Measurements from ENCODE around the gene C1QTNF8.

The C1QTNF8 gene

GRCh38 chr16:1079786-1080525 is 16.1 kb downstream of the C1QTNF8 start:
- DNase-seq (ENCODE audit: low read depth in 2 of 3, low spot score in 1 of 3): no peak

DNA sequence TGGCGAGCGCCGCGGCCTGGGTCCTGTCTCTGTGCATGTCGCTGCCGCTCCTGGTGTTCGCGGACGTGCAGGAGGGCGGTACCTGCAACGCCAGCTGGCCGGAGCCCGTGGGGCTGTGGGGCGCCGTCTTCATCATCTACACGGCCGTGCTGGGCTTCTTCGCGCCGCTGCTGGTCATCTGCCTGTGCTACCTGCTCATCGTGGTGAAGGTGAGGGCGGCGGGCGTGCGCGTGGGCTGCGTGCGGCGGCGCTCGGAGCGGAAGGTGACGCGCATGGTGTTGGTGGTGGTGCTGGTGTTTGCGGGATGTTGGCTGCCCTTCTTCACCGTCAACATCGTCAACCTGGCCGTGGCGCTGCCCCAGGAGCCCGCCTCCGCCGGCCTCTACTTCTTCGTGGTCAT is 16.7 kb downstream of the C1QTNF8 start:
- DNase-seq (ENCODE audit: low read depth in 2 of 3, low spot score in 1 of 3): no peak

GRCh38 chr16:1078579-1079021 is 17.4 kb downstream of the C1QTNF8 start:
- no peak for DNase-seq (ENCODE audit: low read depth in 2 of 3, low spot score in 1 of 3)

DNA sequence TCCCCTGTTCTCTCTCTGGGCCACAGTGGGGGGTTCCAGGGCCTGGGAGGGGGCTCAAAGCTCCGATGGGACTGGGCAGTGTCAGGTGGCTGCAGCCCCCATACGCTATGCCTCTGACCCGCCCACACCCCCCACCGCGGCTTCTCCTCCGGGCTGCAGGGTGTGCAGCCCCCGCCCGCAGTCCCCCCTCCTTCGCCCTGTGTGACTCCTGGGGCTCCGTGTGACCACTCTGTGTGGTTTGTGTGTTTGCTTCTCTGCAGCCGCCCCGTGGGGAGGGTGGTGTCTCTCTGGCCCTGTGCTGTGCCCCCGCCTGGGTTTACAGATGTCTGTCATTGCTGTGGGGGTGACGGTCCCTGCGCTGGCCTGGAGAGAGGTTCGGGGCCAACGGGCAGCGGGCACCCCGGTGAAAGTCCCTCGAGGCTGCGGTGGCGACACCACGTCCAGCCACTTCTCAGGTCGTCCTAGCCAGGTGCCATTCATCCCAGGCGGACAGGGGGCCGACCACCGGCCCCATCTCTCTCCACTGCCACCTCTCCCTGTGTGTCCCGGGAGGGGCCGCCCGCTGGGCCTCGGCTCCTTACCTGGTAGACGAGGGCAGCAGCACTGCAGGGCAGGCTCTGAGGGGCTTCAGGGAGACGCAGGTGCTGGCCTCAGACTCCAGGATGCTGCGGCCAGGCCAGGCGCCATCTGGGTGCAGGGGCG is 18.0 kb downstream of the C1QTNF8 start:
- no peak for DNase-seq (ENCODE audit: low read depth in 2 of 3, low spot score in 1 of 3)

GRCh38 chr16:1076801-1077576 is 19.1 kb downstream of the C1QTNF8 start:
- no peak for DNase-seq (ENCODE audit: low read depth in 2 of 3, low spot score in 1 of 3)

GRCh38 chr16:1075546-1075945 is 20.5 kb downstream of the C1QTNF8 start:
- no peak for DNase-seq (ENCODE audit: low read depth in 2 of 3, low spot score in 1 of 3)

DNA sequence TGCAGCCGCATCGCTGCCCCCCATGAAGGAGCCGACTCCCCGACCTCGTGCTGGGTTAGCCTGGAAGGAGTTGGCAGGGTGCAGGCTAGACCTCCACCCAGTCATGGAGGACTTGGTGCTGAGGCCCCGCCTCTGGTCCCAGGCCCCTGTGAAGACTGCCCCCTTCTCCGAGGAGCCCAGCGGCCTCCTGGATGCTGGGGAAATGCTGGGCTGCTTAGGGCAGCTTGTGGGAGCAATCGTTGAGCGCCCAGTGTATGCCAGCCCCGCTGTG is 21.7 kb downstream of the C1QTNF8 start:
- no peak for DNase-seq (ENCODE audit: low read depth in 2 of 3, low spot score in 1 of 3)

- DNase-seq (ENCODE audit: low read depth in 2 of 3, low spot score in 1 of 3): no peak
Observed at GRCh38 chr16:1073566-1074378, 22.3 kb downstream of the C1QTNF8 start.

DNA sequence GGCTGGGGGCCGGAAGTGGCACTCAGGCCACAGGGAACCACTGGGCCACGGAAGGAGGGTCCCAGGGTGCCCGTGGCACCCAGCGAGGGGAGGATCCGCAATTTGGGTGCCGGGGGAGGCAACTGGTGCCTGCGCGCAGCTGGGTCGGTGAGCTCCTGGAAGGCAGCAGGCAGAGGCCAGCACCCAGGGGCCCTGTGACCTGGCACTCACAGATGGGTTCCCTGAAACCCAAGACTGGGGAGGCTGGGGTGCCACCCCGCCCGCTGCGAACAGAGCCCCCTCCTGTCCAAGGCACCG is 22.8 kb downstream of the C1QTNF8 start:
- DNase-seq (ENCODE audit: low read depth in 2 of 3, low spot score in 1 of 3): no peak

DNA sequence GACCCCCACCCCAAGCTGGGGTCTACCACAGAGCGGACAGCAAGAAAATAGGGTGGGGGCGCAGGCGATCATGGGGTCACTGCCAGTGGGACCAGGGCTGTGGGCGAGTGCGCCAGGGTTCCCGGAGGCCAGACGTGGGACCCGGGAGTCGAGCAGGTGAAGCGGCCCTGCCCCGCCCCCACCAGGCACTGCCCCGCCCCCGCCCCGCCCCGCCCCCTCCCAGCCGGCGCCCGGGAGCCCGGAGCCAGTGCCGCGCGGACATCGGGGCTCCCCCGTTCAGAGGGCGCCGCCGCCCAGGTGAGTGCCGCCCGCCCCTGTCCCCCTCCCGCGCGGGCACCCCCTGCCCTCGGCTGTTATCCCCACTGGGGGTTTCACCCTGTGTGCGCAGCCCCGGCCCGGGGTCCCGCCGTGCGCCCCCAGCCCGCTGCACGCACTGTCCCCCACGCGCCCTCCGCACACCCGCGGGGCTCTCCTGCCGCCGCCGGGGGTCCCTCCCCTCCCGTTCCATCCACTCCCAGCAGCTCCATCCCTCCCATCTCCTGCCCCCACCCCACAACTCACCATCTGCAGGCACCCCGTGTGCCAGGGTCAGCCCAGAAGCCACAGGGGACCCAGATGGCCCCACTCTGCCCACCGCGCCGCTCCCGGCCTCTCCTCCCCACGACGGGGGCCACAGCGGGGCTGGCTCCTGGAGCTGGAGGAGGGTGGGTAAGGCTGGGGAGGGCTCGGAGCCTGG is 23.4 kb downstream of the C1QTNF8 start, which contains the start of gene SSTR5:
Gene SSTR5 (plus strand): TSS at position 222 of the 736 bp plus-strand sequence. CDS start 6,122 bp downstream, outside the sequence.
- DNase-seq (ENCODE audit: low read depth in 2 of 3, low spot score in 1 of 3): no peak

DNA sequence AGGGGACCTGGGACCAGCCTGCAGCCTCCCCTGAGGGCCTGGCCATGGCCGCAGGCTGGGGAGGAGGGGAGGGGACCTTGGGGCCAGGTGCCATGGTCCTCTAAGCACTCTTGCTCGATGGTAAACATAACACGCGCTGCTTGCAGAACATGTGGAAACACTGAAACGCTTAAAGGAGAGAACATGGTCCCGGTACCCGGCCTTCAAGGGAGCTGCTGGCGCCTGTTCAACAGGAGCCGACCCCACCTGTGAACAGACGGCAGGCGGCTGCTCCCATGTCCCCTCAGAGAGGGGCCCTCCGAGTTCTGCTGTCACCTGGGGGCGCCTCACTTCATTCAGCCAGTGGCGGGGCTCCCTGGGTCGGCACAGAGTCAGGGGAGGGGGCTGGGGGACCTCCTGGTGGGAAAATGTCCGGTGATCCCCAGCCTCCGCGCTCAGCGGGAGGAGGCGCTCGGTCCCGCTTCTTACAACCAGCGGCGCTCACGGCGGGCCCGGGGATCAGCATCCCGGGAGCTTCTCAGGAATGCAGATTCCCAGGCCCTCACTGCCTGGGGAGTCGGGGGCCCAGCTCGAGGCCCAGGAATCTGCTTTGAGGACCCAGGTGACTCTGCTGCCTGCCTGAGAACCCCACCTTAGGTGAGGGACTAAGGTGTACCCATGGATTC is 24.4 kb downstream of the C1QTNF8 start:
- DNase-seq (ENCODE audit: low read depth in 2 of 3, low spot score in 1 of 3): no peak

DNA sequence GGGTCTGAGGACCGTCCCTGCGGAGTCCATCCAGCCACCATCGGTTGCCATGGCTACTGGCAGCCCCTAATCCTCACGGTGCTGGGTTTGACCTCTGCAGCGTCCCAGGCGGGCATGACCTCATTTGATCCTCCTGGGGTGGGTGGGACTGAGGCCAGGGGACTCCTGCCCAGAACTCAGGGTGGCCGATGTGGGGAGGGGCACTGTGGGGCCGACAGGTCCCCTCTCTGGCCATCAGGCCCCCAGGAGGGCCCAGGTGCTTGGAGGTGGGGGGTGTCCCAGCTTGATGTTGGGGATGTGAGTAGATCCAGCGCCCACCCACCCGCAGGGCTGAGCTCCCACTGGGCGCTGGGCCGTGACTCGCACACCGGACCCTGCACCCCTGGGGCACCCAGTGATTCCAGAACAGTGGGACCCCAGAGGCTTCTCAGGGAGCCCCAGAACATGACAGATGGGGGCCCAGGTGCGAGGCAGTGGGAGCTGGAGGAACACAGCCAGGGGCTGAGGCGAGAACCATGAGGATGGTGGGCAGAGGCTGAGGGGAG is 25.1 kb downstream of the C1QTNF8 start:
- DNase-seq (ENCODE audit: low read depth in 2 of 3, low spot score in 1 of 3): no peak

- no peak for DNase-seq (ENCODE audit: low read depth in 2 of 3, low spot score in 1 of 3)
Observed at GRCh38 chr16:1070084-1070863, 25.8 kb downstream of the C1QTNF8 start.

- no peak for DNase-seq (ENCODE audit: low read depth in 2 of 3, low spot score in 1 of 3)
Observed at GRCh38 chr16:1069154-1069553, 26.9 kb downstream of the C1QTNF8 start.

- no peak for DNase-seq (ENCODE audit: low read depth in 2 of 3, low spot score in 1 of 3)
Observed at GRCh38 chr16:1068451-1068850, 27.6 kb downstream of the C1QTNF8 start.

GRCh38 chr16:1067629-1068028 is 28.4 kb downstream of the C1QTNF8 start:
- DNase-seq (ENCODE audit: low read depth in 2 of 3, low spot score in 1 of 3): no peak

DNA sequence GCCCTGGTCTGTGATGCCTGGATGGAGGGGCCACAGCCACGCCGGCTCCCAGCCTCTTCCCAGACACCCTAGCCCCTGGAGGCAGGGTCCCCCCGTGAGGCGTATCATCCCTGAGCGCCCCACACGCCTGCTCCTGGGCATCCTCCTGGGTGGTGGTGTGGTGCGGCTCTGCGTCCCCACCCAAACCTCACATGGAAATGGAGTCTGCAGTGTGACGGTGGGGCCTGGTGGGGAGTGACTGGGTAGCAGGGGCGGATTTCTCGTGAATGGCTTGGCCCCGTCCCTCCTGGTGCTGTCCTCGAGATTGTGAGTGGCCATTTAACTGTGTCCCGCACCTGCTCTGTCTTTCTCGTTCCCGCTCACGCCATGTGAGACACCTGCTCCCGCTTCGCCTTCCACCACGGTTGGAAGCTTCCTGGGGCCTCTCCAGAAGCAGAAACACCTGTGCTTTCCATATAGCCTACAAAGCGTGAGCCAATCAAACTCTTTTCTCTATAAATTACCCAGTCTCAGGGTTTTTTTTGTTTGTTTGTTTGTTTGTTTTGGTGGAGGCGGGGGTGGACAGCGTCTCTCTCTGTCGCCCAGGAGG is 29.4 kb downstream of the C1QTNF8 start:
- no peak for DNase-seq (ENCODE audit: low read depth in 2 of 3, low spot score in 1 of 3)

DNA sequence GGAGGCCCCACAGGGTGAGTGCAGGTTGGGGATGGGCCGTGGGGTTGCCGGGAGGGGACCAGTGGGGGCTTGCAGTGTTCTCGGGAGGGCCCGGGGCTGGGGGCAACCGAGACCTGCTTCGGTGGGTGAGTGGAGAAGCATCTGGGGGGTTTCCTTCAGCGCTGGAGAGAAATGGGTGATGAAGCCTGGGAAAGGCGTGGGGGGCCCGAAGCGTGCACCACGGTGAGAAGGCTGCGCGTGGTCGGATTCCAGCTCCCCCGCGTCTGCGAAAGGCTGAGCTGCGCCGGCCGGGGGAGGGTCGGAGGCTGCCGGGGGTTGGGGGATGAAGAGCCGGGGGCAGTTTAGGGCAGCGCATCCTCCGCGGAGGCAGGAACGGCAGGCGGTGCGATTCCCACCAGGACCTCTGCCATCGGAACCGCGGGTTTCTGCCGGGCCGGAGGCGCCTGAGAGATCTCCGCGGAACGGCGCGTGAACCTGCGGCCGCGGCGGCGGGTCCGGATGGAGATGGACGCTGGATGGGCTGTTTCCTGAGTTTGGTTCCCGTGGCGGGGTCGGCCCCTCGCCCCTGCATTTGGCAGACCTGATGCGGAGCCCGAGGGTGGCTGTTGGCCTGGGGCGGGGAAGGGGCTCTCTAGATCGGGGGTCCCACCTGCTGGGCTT is 30.4 kb downstream of the C1QTNF8 start:
- DNase-seq (ENCODE audit: low read depth in 2 of 3, low spot score in 1 of 3): no peak
